Mesodermal cell (in vitro differentiated cells): ENCODE results near the gene SH3BP1.

Source experiments
- H3K27ac ChIP-seq: 2 replicates; pipeline ENCODE4 v1.7.0; 2013; ENCODE audit warnings: mild to moderate bottlenecking, low read depth, low read length, moderate library complexity; ENCODE audit not compliant: severe bottlenecking
- H3K36me3 ChIP-seq: 2 replicates; pipeline ENCODE4 v1.7.1; 2013; ENCODE audit warnings: mild to moderate bottlenecking, low read length, moderate library complexity; ENCODE audit not compliant: control insufficient read depth, insufficient read depth
- H3K4me1 ChIP-seq: one replicate; pipeline ENCODE4 v1.7.1; 2013; ENCODE audit warnings: mild to moderate bottlenecking, low read length; ENCODE audit not compliant: insufficient read depth, control insufficient read depth, poor library complexity, severe bottlenecking
- H3K4me3 ChIP-seq: 2 replicates; pipeline ENCODE4 v1.7.0; 2013; ENCODE audit warnings: low read length, control low read depth, mild to moderate bottlenecking; ENCODE audit not compliant: insufficient read depth, poor library complexity, severe bottlenecking; ENCODE audit errors: extremely low read depth
- H3K9me3 ChIP-seq: 2 replicates; pipeline ENCODE4 v1.7.1; 2013; ENCODE audit warnings: mild to moderate bottlenecking, low read length, moderate library complexity; ENCODE audit not compliant: control insufficient read depth
- WGBS, 2 experiments: methylation state at CpG; one replicate each; pipeline ENCODE4 v1.1.5; 2013; ENCODE audit warnings: missing lambda C conversion rate in 2 of 2; ENCODE audit not compliant: insufficient coverage in 2 of 2; 5-methylcytosine and 5-hydroxymethylcytosine counted together

SH3BP1 gene

DNA sequence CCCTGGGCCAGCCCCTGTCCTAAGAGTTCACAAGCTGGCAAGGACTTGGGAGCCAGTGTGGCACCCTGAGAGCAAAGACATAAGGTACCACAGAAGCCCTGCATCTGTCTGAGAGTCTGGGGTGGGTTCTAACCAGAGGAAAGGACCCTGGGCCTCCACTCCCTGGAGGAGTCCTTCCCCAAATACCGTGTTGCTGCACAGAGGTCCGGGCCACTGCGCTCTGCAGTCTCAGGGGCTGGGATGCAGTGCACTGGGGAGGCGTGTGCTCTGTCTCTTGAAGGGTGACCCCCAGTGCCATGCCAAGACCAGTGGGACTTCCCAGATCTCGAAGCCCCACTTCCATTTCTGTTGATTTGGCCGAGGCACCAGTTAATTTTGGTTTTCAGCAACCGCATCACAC, 4.3 kb upstream of the SH3BP1 start:
- Histone ChIP-seq H3K9me3 (no peaks in the 10 kb centered on the region), H3K4me3 (no peak overlapping the region), H3K27ac (peak overlapping the region; percentile 93), H3K4me1 (peaks cover 58% of the 10 kb centered on the region), H3K36me3 (peaks cover 8% of the 10 kb centered on the region)
- WGBS, 2 experiments: 94 to 95% methylated on average over 7 of the region's 7 CpGs

DNA sequence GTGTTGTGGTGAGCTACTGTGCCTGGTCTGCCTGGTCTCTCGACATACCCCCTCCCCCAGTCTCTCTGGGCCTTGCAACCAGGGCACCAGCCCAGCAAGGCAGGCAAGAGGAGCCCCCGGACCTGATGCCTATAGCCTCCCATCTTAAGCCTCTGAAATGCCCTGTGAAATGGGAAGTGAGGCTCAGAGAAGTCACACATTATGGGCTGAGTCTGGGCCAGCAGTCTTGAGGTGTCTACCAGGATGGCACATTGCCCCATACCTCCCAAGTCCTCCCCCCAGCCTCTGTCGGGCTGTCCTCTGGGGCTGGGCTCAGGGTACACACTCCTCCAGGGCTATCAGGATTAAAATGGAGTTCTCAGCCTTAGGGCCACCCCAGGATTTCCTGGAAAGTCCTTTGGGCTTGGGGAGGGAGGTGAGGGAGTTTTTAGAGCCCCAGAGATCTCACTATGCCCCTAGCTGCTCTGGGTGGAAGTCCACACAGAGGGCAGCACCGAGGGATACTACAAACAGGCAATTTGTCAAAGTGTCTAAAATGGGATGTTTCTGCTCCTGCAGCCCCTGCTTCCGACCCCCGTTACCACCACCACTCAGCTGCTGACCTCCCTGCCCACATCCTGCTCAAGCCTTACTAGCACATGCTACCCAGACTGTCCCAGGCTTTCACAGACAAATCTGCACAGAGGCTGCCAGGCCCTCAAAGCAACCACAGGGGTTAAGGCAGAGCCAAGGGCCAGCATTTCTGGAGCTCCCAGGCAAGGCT, 3.1 kb upstream of the SH3BP1 start:
- no peaks in the 10 kb centered on the region for H3K9me3 ChIP-seq
- whole genome bisulfite sequencing, 2 experiments: 48 to 68% methylated on average over 4 of the region's 6 CpGs
- H3K4me1 ChIP-seq: peaks cover 66% of the 10 kb centered on the region
- H3K27ac ChIP-seq: peak overlapping the region; percentile 49
- no peak overlapping the region for H3K4me3 ChIP-seq
- no peaks in the 10 kb centered on the region for H3K36me3 ChIP-seq

DNA sequence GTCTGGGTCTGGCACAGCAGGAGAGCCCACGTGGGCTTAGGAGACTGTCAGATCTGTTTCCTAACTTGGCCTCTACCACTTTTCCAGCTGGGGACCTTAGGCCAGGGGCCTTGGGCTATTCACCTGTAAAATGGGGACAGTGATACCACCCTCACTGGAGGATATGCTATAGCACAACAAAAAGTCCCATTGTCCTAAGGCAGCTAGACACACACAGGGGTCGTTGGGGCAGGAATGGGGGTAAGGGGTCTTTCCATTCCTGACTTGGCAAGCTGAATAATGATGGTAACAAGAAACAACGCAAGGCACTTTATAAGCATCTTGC, 2.6 kb upstream of the SH3BP1 start:
- 0 to 46% methylated on average over 1 to 3 of the region's 3 CpGs for WGBS, 2 experiments
- no peaks in the 10 kb centered on the region for H3K9me3 ChIP-seq
- H3K36me3 ChIP-seq: peaks cover 4% of the 10 kb centered on the region
- no peak overlapping the region for H3K27ac ChIP-seq
- H3K4me1 ChIP-seq: peaks cover 66% of the 10 kb centered on the region
- no peak overlapping the region for H3K4me3 ChIP-seq

DNA sequence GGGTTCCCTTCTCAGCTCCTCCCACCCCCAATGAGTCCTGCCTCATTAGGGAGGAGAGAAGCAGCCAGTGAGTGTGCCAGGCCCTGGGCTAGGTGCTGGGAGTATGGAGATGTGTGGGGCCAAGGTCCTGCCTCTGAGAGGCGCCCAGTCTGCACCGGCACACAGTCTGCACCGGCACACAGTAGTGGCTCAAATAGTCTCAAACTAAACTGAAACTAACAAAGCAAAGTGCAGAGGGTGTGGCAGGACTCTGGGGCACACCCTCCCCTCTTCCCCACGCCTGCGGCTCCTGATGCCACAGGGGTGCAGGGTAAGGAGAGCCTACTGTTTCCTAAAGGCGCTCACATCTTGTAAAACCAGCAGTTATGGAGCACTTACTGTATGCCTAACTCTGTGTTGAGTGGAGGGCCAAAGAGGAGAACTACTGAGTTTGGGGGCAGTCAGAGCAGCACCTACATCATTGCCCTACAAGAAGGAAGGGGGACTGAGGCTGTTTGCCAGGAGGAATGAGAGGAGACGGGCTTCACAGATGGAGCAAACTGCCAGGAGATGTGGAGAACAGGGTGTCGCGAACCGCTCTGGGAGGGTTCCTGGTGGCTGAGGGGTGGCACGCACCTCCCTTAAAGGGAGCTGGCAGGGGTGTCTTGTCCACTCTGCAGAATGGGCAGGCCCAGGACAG, 939 bp upstream of the SH3BP1 start:
- no peaks in the 10 kb centered on the region for H3K9me3 ChIP-seq
- H3K36me3 ChIP-seq: peaks cover 19% of the 10 kb centered on the region
- peaks cover 52% of the 10 kb centered on the region for H3K4me1 ChIP-seq
- 69 to 90% methylated on average over 5 to 11 of the region's 11 CpGs for WGBS, 2 experiments
- H3K27ac ChIP-seq: no peak overlapping the region
- peak overlapping the region; percentile 77 for H3K4me3 ChIP-seq

DNA sequence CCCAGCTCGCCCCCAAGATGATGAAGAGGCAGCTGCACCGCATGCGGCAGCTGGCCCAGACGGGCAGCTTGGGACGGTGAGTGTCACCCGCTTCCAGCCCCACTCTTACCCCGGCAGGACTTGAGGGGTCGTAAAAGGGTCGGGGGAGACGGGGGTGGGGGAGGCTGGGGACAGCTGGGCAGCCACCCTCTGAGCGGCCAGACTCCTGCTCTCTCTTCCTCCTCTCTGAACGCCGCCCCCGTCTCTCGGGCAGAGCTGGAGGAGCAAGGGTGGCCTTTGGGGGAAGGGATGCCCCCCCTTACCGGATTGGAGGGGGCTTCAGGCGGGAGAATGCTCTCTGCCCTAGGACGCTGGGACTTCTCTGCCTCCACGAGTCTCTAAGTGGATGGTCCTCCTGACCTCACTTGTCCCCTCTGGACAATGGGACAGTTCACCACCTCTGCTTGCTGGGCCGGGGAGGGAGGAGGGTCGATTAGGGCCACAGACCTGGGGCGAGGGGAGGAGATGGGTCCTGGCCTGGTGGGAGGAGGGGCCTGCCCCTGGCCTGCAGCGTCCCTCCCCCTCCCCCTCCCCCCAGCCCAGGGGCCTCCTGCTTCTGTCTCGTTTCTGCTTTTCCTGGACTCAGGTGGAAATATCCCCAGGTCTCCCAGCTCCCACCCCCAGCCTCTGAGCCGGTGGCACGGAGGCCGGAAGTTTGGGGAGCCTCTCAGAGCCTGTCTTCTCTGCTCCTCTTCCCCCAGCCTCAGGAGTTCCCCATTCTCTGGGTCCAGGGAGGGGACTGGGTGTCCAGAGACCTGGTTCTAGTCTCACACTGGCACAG, 512 bp downstream of the SH3BP1 start:
- H3K4me3 ChIP-seq: peak overlapping the region; percentile 77
- WGBS, 2 experiments: 5 to 11% methylated on average over 8 to 14 of the region's 27 CpGs
- H3K4me1 ChIP-seq: peaks cover 38% of the 10 kb centered on the region
- no peaks in the 10 kb centered on the region for H3K9me3 ChIP-seq
- H3K36me3 ChIP-seq: peaks cover 33% of the 10 kb centered on the region
- no peak overlapping the region for H3K27ac ChIP-seq

DNA sequence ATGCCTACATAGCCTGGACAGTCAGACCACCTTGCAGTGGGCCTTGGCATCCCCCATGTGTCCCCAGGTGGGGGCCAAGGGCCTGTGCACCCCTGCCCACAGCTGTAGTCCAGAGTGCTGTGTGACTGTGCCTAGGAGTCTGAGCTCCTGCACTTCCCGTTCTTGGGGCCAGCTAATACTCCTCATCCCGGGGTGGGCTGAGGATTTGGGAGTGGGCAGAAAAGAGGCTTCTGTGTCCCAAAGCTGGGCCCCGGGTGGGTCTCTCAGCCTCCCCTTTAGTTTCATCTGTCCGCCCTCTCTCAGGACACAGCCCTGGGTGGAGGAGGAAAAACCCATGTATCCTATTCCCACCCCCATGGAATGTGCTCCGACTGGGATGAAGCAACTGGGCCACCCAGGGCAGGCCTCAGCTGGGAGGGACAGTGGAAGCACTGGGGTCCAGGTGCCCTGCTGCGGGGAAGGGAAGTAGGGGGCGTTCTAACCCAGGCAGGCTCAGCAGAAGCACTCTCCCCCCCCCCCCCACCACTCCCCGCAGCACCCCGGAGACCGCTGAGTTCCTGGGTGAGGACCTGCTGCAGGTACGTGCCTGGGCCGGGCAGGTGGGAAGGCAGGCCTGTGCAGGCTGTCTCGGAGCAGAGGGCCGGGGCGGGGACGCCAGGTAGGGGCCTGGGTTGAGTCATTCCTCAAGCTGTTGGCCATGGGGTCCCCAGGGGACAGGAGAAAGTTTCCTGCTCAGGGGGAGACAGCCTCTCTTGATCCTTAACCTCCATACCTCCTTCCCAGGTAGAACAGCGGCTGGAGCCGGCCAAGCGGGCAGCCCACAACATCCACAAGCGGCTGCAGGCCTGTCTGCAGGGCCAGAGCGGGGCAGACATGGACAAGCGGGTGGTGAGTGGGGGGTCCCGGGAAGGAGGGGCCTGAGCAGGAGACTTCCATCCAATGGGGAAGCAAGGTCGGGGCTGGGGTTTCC, 1.4 kb downstream of the SH3BP1 start:
- 87 to 93% methylated on average over 12 to 13 of the region's 24 CpGs for WGBS, 2 experiments
- Histone ChIP-seq H3K27ac (no peak overlapping the region), H3K4me3 (peak overlapping the region; percentile 77), H3K9me3 (no peaks in the 10 kb centered on the region), H3K36me3 (peaks cover 42% of the 10 kb centered on the region), H3K4me1 (peaks cover 31% of the 10 kb centered on the region)

DNA sequence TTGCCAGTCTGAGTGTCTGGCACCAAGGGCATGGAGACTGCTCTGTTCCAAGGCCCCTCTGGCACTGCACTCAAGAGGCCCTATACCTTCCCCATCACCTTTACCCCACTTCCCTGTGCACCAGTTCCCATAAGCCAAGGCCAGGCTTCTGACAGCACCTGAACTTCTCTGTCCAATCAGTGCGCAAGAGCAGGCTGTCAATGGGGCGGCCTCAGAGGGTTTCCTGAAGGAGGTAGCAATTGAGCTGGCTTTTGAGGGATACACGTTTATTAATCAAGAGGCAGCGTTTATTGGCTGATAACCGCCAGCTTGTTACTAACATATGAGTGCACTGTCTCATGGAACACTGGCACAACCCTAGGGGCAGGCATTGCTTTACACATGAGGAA, 2.1 kb downstream of the SH3BP1 start:
- 96 to 97% methylated on average over 5 of the region's 5 CpGs for WGBS, 2 experiments
- H3K36me3 ChIP-seq: peaks cover 49% of the 10 kb centered on the region
- H3K4me1 ChIP-seq: peaks cover 24% of the 10 kb centered on the region
- no peak overlapping the region for H3K27ac ChIP-seq
- H3K9me3 ChIP-seq: no peaks in the 10 kb centered on the region
- no peak overlapping the region for H3K4me3 ChIP-seq

DNA sequence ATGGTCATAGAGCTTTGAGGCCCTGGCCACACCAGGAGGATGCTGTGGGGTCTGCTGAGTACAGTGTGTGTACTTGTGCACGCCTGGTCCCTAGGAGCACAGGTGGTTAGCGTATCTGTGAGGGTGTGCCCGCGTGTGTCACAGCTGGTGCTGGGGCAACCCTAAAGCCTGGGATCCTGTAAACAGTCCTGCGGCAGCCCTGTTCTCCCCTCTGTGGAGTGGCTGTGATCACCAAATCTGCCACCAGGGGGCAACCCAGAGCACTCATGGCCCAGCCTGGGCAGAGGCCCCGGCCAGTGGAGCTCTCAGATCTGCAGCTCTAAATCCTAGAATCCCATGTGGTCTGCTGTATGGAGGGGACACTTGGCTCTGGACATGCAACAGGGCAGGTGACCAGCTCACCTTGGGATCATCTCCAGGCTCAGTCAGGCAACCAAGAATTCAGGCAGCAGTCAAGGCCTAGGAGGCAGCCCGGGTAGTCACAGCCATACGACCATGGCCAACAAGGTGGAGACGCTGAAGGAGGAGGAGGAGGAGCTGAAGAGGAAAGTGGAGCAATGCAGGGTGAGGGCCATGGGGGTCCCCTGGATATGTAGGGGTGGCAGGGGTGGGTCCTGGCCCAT, 3.9 kb downstream of the SH3BP1 start:
- 65 to 68% methylated on average over 8 of the region's 9 CpGs for WGBS, 2 experiments

DNA sequence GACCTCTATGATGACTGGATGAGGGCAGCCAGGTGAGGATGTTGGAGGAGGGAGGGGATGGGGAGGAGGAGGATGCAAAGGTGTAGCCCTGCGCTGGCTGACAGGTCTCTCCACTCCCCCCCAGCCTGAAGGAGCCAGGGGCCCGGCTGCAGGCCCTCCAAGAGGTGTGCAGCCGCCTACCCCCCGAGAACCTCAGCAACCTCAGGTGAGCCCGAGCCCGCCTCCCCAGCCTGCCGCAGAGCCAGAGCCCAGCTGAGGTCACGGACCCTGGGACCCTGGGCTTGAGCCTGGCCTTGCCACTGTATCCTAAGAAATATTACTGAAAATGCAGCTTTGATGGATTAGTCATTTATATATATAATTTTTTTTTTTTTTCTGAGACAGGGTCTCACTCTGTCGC, 7.8 kb downstream of the SH3BP1 start:
- Histone ChIP-seq H3K36me3 (peaks cover 95% of the 10 kb centered on the region), H3K9me3 (no peaks in the 10 kb centered on the region), H3K27ac (no peak overlapping the region), H3K4me3 (no peak overlapping the region), H3K4me1 (no peaks in the 10 kb centered on the region)
- WGBS, 2 experiments: 100% methylated on average over 6 of the region's 9 CpGs

More for the DNA sequence above, 3.9 kb downstream of the SH3BP1 start:
- Histone ChIP-seq H3K27ac (no peak overlapping the region), H3K9me3 (no peaks in the 10 kb centered on the region), H3K36me3 (peaks cover 66% of the 10 kb centered on the region), H3K4me1 (peaks cover 15% of the 10 kb centered on the region), H3K4me3 (no peak overlapping the region)

DNA sequence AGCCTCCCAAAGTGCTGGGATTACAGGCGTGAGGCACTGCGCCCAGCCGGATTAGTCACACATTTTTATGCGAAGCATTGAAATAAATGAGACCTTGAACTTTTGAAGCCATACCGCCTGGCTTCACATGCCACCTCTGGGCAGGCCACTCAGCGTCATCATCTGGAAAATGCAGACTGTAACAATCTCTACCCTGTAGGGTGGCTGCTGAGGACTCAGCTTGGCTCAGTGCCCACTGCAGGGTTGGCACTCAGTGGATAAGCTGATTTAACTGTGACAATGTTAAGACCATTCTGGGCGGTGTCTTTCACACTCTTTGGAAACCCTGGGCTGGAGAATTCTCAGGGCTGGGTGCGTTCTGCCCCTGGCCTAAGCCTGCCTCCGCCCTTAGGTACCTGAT, 8.5 kb downstream of the SH3BP1 start:
- Histone ChIP-seq H3K9me3 (no peaks in the 10 kb centered on the region), H3K36me3 (peaks cover 93% of the 10 kb centered on the region), H3K27ac (no peak overlapping the region), H3K4me3 (no peak overlapping the region), H3K4me1 (no peaks in the 10 kb centered on the region)
- WGBS, 2 experiments: 97 to 99% methylated on average over 9 of the region's 9 CpGs
